RKO (cell line): ENCODE measurements around the gene MFSD11.
"Not testable (repeated sequence)": the region's sequence is repeated elsewhere in the genome, so short reads cannot be mapped to it uniquely, and the experiment has no call there.

ENCODE experiments used
- DNase-seq: peaks from one replicate; pipeline ENCODE4 v3.0.0-alpha.2; 2016; ENCODE audit warnings: low spot score

MFSD11 gene

GRCh38 chr17:76737676-76738467, at the start of gene MFSD11:
Gene MFSD11 (plus strand): TSS chr17:76738119. CDS start chr17:76738353, 234 bp downstream.
- DNase-seq, result peak; percentile 94

GRCh38 chr17:76688165-76688622, 49.7 kb upstream of the MFSD11 start:
- no peak for DNase-seq

- DNase-seq, result no peak
These were observed 48.1 kb upstream of the MFSD11 start for GRCh38 chr17:76689859-76690258.

GRCh38 chr17:76690596-76691280, 47.2 kb upstream of the MFSD11 start:
- DNase-seq, result no peak

- no peak for DNase-seq
These were observed 46.3 kb upstream of the MFSD11 start for GRCh38 chr17:76691379-76692191.

DNA sequence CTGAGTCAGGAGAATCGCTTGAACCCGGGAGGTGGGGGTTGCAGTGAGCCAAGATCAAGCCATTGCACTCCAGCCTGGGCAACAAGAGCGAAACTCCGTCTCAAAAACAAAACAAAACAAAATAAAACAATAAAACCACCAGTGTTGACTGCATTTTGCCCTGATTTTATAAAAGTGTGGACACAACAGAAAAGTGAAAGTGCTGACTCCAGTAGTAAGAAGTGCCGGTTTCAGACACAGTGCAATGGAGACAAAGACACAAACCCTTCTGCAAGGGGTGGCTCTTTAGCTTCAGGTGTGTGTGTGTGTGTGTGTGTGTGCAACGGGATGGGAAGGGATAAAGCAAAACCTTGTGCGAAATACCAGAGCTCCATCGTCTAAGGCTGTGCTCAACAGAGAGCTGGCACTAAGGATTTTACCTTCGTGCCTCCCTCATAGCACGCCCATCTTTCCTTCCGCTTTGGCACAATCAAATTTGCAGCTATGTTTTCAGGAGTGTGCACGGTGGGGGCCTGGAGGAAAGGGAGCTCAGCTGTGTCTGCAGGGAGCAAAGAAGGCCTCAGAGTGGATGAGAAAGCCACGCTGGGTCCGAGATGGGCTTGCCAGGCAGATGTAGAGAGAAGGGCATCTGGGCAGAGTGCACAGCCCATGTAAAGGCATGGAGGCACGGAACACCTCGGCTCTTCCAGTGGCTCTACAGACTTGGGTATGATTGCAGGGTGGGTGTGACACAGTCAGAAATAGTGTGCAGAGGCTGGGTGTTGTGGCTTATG, 42.7 kb upstream of the MFSD11 start:
- no peak for DNase-seq

- no peak for DNase-seq
These were observed 40.9 kb upstream of the MFSD11 start for GRCh38 chr17:76696763-76697701.

- no peak for DNase-seq
These were observed 40.0 kb upstream of the MFSD11 start for GRCh38 chr17:76697702-76698465.

- not testable (repeated sequence) for DNase-seq
These were observed 39.4 kb upstream of the MFSD11 start for GRCh38 chr17:76698466-76698977.

GRCh38 chr17:76700270-76700616, 37.7 kb upstream of the MFSD11 start:
- no peak for DNase-seq

- no peak for DNase-seq
These were observed 37.1 kb upstream of the MFSD11 start for GRCh38 chr17:76700617-76701470.

DNA sequence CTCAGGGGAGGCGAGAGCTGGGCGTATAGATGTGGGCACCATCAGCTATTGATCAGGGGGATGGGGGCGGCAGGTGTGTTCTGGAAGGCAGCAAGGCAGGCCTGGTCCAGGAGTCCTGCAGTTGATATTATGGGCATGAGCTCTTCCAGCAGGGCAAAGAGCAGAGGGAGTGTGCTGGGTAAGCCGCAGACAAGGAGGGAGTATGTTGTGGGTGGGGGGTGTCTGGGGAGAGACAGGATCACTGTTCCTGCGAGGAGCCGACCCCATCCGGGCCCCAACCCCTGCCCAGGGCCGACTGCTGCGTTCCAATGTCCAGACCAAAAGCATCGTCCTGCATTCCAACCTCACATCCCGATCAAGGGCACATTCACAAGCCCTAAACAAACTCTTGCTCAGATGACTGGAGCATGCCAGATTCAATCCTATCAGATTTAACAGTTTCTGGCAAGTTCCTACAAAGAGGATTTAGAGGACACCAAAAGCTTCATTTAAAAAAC, 36.4 kb upstream of the MFSD11 start:
- DNase-seq, result no peak

DNA sequence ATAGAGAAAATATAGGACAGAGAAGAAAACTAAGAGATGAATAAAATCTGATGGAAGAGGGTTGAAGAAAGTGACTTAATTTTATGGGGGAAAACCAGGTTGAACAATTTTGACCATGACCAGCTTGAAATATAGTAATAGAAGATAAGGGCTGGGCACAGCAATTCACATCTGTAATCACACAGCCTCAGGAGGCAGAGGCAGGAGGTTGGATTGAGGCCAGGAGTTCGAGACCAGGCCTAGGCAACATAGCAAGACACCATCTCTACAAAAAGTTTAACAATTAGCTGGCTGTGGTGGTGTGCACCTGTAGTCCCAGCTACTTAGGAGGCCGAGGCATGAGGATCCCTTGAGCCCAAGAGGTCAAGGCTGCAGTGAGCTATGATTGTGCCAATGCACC, 35.8 kb upstream of the MFSD11 start:
- no peak for DNase-seq

GRCh38 chr17:76702941-76703637, 34.8 kb upstream of the MFSD11 start:
- no peak for DNase-seq

DNA sequence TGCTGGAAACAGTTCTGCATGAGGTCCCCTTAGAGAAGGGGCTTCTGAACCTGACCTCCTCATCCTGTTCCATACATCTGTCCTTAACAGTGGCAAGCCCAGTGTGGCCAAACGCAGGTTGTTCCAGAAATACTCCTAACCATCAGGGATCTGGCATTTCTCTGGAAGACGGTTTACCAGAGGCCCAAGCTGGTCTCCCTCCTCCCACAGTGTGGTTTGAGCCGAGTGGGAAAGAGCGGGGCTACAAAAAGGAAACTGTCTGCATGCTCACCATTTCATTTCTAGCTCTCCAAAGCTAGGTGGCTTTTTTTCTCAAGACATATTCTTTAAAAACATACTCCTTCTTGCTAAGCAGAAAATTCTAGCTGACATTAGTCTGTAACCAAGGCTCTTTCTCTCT, 33.1 kb upstream of the MFSD11 start:
- no peak for DNase-seq

DNA sequence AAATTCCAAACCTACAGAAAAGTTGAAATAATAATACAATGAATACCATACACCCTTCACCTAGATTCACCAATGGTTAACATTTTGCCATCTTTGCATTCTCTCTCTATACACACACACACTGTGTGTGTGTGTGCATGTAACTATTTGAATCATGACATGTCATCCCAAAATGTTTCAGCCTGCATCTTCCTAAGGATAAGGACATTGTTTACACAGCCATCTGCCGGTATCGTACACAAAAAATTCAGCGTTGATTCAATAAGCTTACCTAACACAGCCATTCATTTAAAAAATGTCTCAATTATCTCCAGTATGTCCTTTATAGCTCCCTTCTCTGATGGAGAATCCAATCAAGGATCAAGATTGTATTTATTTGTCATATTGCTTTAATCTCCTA, 31.1 kb upstream of the MFSD11 start:
- no peak for DNase-seq

DNA sequence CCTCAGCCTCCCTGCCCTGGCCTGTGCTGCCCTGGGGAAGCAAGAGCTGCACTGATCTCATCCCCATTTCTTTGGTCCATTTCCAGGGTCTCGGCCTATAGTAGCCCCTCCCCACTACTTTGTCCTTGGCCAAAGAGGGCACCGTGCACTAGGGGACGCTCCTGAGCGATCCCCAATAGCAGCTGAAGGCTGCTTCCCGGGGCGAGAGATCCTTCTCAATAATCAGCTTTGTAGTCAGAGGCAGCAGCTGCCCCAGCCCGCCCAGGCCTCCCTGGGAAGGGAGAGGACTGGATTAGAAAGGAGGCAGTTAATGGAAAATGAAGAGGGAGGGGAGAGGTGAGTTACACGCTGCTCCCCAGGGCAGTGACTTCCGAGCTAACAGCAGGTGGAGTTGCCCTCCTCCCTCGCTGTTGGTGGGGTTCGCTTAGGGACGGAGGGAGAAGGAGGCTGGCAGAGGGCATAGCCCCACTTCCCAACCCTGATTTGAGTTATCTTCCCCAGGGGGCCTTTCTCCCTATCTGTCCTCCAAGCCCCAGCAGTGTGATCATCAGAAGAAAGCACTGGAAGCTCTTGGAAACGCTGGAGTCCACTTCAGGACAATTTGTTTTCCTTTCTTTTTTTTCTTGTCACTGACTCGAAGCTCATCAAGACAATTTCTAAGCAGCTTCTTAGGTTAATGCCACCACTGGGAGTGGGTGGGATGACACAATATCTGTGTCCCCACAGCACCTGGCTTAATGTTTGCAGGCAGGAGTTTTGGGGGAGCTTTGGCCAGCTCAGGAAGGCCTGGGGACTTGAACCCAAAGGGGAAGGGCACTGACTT, 29.7 kb upstream of the MFSD11 start:
- no peak for DNase-seq
